ENCODE measurements around the gene VTA1.
A peak's percentile ranks its signal among the peaks of the same experiment; 100 is the strongest.

VTA1 gene

GRCh38 chr6:142200846-142201628 lies 54.0 kb downstream of the VTA1 start:
- TF ChIP-seq ZFX (IDR thresholded peaks at IDR 0.05) (no peak), CTCF (conservative IDR thresholded peaks at IDR 0.05) (no peak)
- no peak overlapping the region for H3K27ac ChIP-seq

- TF ChIP-seq ZFX (IDR thresholded peaks at IDR 0.05) (no peak), CTCF (conservative IDR thresholded peaks at IDR 0.05) (peak; percentile 85)
- no peak overlapping the region for H3K27ac ChIP-seq
Observed at GRCh38 chr6:142207265-142207877, 60.3 kb downstream of the VTA1 start.

DNA sequence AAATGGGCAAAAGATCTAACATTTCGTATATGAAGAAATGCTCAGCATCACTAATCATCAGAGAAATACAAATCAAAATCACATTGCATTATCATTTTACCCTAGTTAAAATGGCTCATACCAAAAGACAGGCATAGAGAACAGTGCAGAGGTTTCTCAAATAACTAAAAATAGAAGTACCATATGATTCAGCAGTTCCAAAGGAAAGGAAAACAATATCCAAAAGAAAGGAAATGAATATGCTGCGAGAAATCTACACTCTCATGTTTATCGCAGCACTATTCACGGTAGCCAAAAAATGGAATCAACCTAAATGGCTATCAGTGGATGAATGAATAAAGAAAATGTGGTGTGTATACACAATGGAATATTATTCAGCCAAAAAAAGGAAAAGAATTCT lies 63.5 kb downstream of the VTA1 start:
- TF ChIP-seq CTCF (conservative IDR thresholded peaks at IDR 0.05) (no peak), ZFX (IDR thresholded peaks at IDR 0.05) (no peak)
- no peak overlapping the region for H3K27ac ChIP-seq

DNA sequence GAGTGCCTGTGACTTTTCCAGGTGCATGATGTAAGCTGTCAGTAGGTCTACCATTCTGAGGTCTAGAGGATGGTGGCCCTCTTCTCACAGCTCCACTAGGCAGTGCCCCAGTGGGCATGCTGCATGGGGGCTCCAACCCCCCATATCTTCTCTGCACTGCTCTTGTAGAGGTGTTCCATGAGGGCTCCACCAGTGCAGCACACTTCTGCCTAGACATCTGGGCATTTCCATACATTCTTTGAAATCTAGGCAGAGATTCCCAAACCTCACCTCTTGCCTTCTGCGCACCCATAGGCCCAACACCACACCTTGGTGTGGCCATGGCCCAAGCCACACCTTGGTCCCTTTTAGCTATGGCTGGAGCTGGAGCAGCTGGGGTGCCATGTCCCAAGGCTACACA lies 66.3 kb downstream of the VTA1 start:
- TF ChIP-seq CTCF (conservative IDR thresholded peaks at IDR 0.05): no peak
- TF ChIP-seq ZFX (IDR thresholded peaks at IDR 0.05): no peak
- H3K27ac ChIP-seq: no peak overlapping the region

DNA sequence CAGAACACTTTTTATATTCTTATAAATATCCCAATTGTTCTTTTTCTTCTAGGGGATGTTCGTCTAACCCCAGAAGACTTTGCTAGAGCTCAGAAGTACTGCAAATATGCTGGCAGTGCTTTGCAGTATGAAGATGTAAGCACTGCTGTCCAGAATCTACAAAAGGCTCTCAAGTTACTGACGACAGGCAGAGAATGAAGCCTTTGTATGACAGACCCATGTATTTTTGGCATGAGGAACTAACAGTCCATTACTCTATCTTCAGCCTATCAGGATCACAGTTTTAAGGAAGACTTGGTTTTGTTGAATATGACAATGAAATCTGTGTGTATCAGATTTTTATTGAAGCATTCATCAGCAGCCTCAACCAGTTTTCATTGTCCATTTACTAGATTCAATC lies 71.4 kb downstream of the VTA1 start:
- no peak overlapping the region for H3K27ac ChIP-seq
- TF ChIP-seq CTCF (conservative IDR thresholded peaks at IDR 0.05): no peak
- TF ChIP-seq ZFX (IDR thresholded peaks at IDR 0.05): no peak

DNA sequence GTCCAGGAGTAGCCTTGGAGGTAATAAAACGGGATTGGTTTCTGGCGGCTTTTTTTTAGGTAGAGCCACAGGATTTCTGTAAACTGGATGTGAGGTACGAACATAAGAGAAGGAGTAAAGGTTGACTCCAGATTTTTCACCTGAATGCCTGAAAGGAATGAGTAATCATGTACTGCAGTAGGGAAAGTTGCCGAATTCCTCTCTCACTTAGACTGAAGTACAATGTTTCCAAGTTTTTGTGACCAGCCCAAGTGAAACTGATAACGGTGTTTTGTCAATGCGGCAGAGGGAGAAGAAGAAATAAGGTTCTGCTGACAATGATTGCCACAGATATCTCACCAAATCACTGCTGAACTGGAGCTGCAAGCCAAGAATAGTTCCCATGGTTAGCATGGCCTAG lies 75.0 kb downstream of the VTA1 start:
- H3K27ac ChIP-seq: no peak overlapping the region
- TF ChIP-seq ZFX (IDR thresholded peaks at IDR 0.05) (no peak), CTCF (conservative IDR thresholded peaks at IDR 0.05) (no peak)

- H3K27ac ChIP-seq: no peak overlapping the region
- TF ChIP-seq CTCF (conservative IDR thresholded peaks at IDR 0.05) (no peak), ZFX (IDR thresholded peaks at IDR 0.05) (no peak)
Observed at GRCh38 chr6:142223938-142224337, 76.9 kb downstream of the VTA1 start.
